HEK293 (cell line): ENCODE measurements around the gene TNFSF12.

ENCODE experiments used
- HIC1 ChIP-seq: fragments of 450-650 bp; formaldehyde crosslinking; IDR thresholded peaks from 2 replicates; pipeline ENCODE4 v1.5.1; 2016; ENCODE audit warnings: missing biosample characterization, missing genetic modification characterization
- IKZF3 ChIP-seq: fragments of 450-650 bp; IDR thresholded peaks from 2 replicates; pipeline ENCODE4 v1.5.0; 2018; ENCODE audit warnings: missing biosample characterization, mild to moderate bottlenecking, missing genetic modification characterization, moderate library complexity
- KLF7 ChIP-seq: fragments of 450-650 bp; formaldehyde crosslinking; IDR thresholded peaks from 2 replicates; pipeline ENCODE4 v1.5.1; 2016; ENCODE audit warnings: missing biosample characterization, missing genetic modification characterization, borderline replicate concordance
- REPIN1 ChIP-seq: fragments of 450-650 bp; formaldehyde crosslinking; IDR thresholded peaks from 2 replicates; pipeline ENCODE4 v1.5.1; 2017; ENCODE audit warnings: missing biosample characterization, missing genetic modification characterization, low read depth
- SCRT1 ChIP-seq: fragments of 450-650 bp; formaldehyde crosslinking; IDR thresholded peaks from 2 replicates; pipeline ENCODE4 v1.5.1; 2016; ENCODE audit warnings: missing biosample characterization, missing genetic modification characterization, borderline replicate concordance
- ZBTB1 ChIP-seq: fragments of 450-650 bp; formaldehyde crosslinking; IDR thresholded peaks from 2 replicates; pipeline ENCODE4 v1.5.1; 2016; ENCODE audit warnings: missing biosample characterization, missing genetic modification characterization
- ZBTB10 ChIP-seq: fragments of 450-650 bp; formaldehyde crosslinking; IDR thresholded peaks from 2 replicates; pipeline ENCODE4 v1.5.1; 2016; ENCODE audit warnings: missing biosample characterization, missing genetic modification characterization
- ZBTB21 ChIP-seq: fragments of 450-650 bp; formaldehyde crosslinking; IDR thresholded peaks from 2 replicates; pipeline ENCODE4 v1.5.1; 2017; ENCODE audit warnings: missing biosample characterization, missing genetic modification characterization
- ZBTB26 ChIP-seq: fragments of 450-650 bp; formaldehyde crosslinking; optimal IDR thresholded peaks from 2 replicates; pipeline ENCODE3; 2016; ENCODE audit warnings: missing biosample characterization, mild to moderate bottlenecking, missing genetic modification characterization
- ZBTB48 ChIP-seq: fragments of 450-650 bp; formaldehyde crosslinking; IDR thresholded peaks from 2 replicates; pipeline ENCODE4 v1.5.1; 2016; ENCODE audit warnings: missing biosample characterization, missing genetic modification characterization
- ZBTB7A ChIP-seq: fragments of 450-650 bp; formaldehyde crosslinking; IDR thresholded peaks from 2 replicates; pipeline ENCODE4 v1.5.1; 2016; ENCODE audit warnings: low read depth, missing biosample characterization, missing genetic modification characterization
- ZEB2 ChIP-seq: fragments of 450-650 bp; formaldehyde crosslinking; IDR thresholded peaks from 2 replicates; pipeline ENCODE4 v1.5.1; 2016; ENCODE audit warnings: missing biosample characterization, missing genetic modification characterization
- ZFP3 ChIP-seq: fragments of 450-650 bp; formaldehyde crosslinking; IDR thresholded peaks from 2 replicates; pipeline ENCODE4 v1.5.1; 2016; ENCODE audit warnings: low read depth, missing biosample characterization, missing genetic modification characterization
- ZNF10 ChIP-seq: fragments of 450-650 bp; formaldehyde crosslinking; IDR thresholded peaks from 2 replicates; pipeline ENCODE4 v1.5.1; 2017; ENCODE audit warnings: missing biosample characterization, missing genetic modification characterization
- ZNF169 ChIP-seq: fragments of 450-650 bp; formaldehyde crosslinking; IDR thresholded peaks from 2 replicates; pipeline ENCODE4 v1.5.1; 2016; ENCODE audit warnings: missing biosample characterization, missing genetic modification characterization
- ZNF2 ChIP-seq: fragments of 450-650 bp; formaldehyde crosslinking; IDR thresholded peaks from 2 replicates; pipeline ENCODE4 v1.5.1; 2016; ENCODE audit warnings: missing biosample characterization, missing genetic modification characterization
- ZNF488 ChIP-seq: fragments of 450-650 bp; formaldehyde crosslinking; IDR thresholded peaks from 2 replicates; pipeline ENCODE4 v1.5.1; 2016; ENCODE audit warnings: missing biosample characterization, missing genetic modification characterization
- ZNF529 ChIP-seq: fragments of 450-650 bp; formaldehyde crosslinking; IDR thresholded peaks from 2 replicates; pipeline ENCODE4 v1.5.1; 2017; ENCODE audit warnings: missing genetic modification characterization, missing biosample characterization; ENCODE audit not compliant: insufficient replicate concordance
- ZNF549 ChIP-seq: fragments of 450-650 bp; IDR thresholded peaks from 2 replicates; pipeline ENCODE4 v1.5.1; 2018; ENCODE audit warnings: missing biosample characterization, missing genetic modification characterization, mild to moderate bottlenecking, inconsistent platforms, moderate library complexity
- ZNF623 ChIP-seq: fragments of 450-650 bp; formaldehyde crosslinking; IDR thresholded peaks from 2 replicates; pipeline ENCODE4 v1.5.1; 2016; ENCODE audit warnings: missing biosample characterization, missing genetic modification characterization
- ZNF624 ChIP-seq: fragments of 450-650 bp; formaldehyde crosslinking; IDR thresholded peaks from 2 replicates; pipeline ENCODE4 v1.5.1; 2017; ENCODE audit warnings: missing biosample characterization, missing genetic modification characterization
- ZNF658 ChIP-seq: fragments of 450-650 bp; formaldehyde crosslinking; IDR thresholded peaks from 2 replicates; pipeline ENCODE4; 2016; ENCODE audit warnings: missing biosample characterization, missing genetic modification characterization
- ZNF692 ChIP-seq: fragments of 450-650 bp; formaldehyde crosslinking; IDR thresholded peaks from 2 replicates; pipeline ENCODE4 v1.5.1; 2016; ENCODE audit warnings: missing biosample characterization, missing genetic modification characterization
- ZNF830 ChIP-seq: fragments of 450-650 bp; IDR thresholded peaks from 2 replicates; pipeline ENCODE4 v1.5.0; 2018; ENCODE audit warnings: missing biosample characterization, missing genetic modification characterization, low read depth, mild to moderate bottlenecking, moderate library complexity
- ZNF837 ChIP-seq: fragments of 450-650 bp; formaldehyde crosslinking; IDR thresholded peaks from 2 replicates; pipeline ENCODE4 v1.5.1; 2016; ENCODE audit warnings: missing biosample characterization, missing genetic modification characterization
- ZNF843 ChIP-seq: fragments of 450-650 bp; formaldehyde crosslinking; IDR thresholded peaks from 2 replicates; pipeline ENCODE4 v1.5.1; 2016; ENCODE audit warnings: missing biosample characterization, missing genetic modification characterization
- ZSCAN30 ChIP-seq: fragments of 450-650 bp; IDR thresholded peaks from 2 replicates; pipeline ENCODE4 v1.5.1; 2018; ENCODE audit warnings: missing biosample characterization, mild to moderate bottlenecking, missing genetic modification characterization, moderate library complexity

TNFSF12 gene

GRCh38 chr17:7579834-7580603 lies 31.2 kb downstream of the TNFSF12 start (continued):
- TF ChIP-seq KLF7 (tag by site-specific recombination), result no peak
- peak; percentile 32; the same call in 1 of the 2 replicates for TF ChIP-seq ZBTB10 (tag by site-specific recombination)
- TF ChIP-seq ZNF529 (tag by site-specific recombination), result no peak
- TF ChIP-seq IKZF3 (tag by site-specific recombination), result no peak
- 0 out of 2 replicates have a peak, but pooled peaks have one; percentile 66 for TF ChIP-seq ZBTB7A (tag by site-specific recombination)
- peak; percentile 20 for TF ChIP-seq ZBTB26 (tag by site-specific recombination)
- TF ChIP-seq ZNF549, result no peak
- TF ChIP-seq ZNF624, result 0 out of 2 replicates have a peak, but pooled peaks have one; percentile 60
- peak; percentile 82 for TF ChIP-seq HIC1
- TF ChIP-seq ZNF623 (tag by site-specific recombination), result peak; percentile 26; the same call in 1 of the 2 replicates
- TF ChIP-seq ZNF843 (tag by site-specific recombination), result no peak
- TF ChIP-seq ZBTB48 (tag by site-specific recombination), result no peak
- no peak for TF ChIP-seq ZSCAN30 (tag by site-specific recombination)
- no peak for TF ChIP-seq SCRT1
- TF ChIP-seq ZNF658, result no peak
- TF ChIP-seq ZNF837 (tag by site-specific recombination), result 0 out of 2 replicates have a peak, but pooled peaks have one; percentile 73
- TF ChIP-seq ZNF692, result no peak; the same call in 1 of the 2 replicates
- no peak for TF ChIP-seq ZNF830 (tag by site-specific recombination)
- TF ChIP-seq ZNF2 (tag by site-specific recombination), result peak; percentile 27; the same call in 1 of the 2 replicates
- no peak for TF ChIP-seq ZEB2 (tag by site-specific recombination)
- TF ChIP-seq REPIN1 (tag by site-specific recombination), result no peak
- TF ChIP-seq ZBTB1 (tag by site-specific recombination), result no peak
- TF ChIP-seq ZFP3 (tag by site-specific recombination), result no peak
- TF ChIP-seq ZNF169 (tag by site-specific recombination), result 0 out of 2 replicates have a peak, but pooled peaks have one; percentile 76
- TF ChIP-seq ZBTB21 (tag by site-specific recombination), result no peak
- TF ChIP-seq ZNF488, result peak; percentile 71; the same call in 1 of the 2 replicates
- TF ChIP-seq ZNF10 (tag by site-specific recombination), result no peak
